Osteoblast (primary cell): ENCODE results near the gene SEPHS2. TPM values are rescaled to one million over a fixed set of nuclear protein-coding genes. Genes with fewer than 3 reads are reported as not detected.
A peak's percentile ranks its signal among the peaks of the same experiment; 100 is the strongest.

ENCODE experiments used
- DNase-seq: peaks from one replicate; pipeline ENCODE4 v3.0.0; 2011; ENCODE audit warnings: low spot score, mixed read lengths; ENCODE audit not compliant: insufficient read length; ENCODE audit errors: missing footprints
- H2AFZ ChIP-seq: 2 replicates; pipeline ENCODE4 v1.6.0; 2011; ENCODE audit warnings: mild to moderate bottlenecking, low read length
- H3K27ac ChIP-seq: 2 replicates; pipeline ENCODE4 v1.5.1; 2011; ENCODE audit warnings: mild to moderate bottlenecking, low read depth, low read length, moderate library complexity
- H3K27me3 ChIP-seq: 2 replicates; pipeline ENCODE4 v1.6.0; 2012; ENCODE audit warnings: mild to moderate bottlenecking, control low read depth, inconsistent platforms, low read length, moderate library complexity; ENCODE audit not compliant: insufficient read depth
- H3K36me3 ChIP-seq: 2 replicates; pipeline ENCODE4 v1.5.1; 2011; ENCODE audit warnings: mild to moderate bottlenecking, low read length, control low read depth, moderate library complexity; ENCODE audit not compliant: insufficient read depth
- H3K4me1 ChIP-seq: 2 replicates; pipeline ENCODE4 v1.5.1; 2011; ENCODE audit warnings: mild to moderate bottlenecking, low read length, control low read depth, moderate library complexity; ENCODE audit not compliant: insufficient read depth
- H3K4me2 ChIP-seq: 2 replicates; pipeline ENCODE4 v1.6.0; 2011; ENCODE audit warnings: mild to moderate bottlenecking, low read length; ENCODE audit not compliant: insufficient read depth
- H3K4me3 ChIP-seq: fragments of 200-600 bp; sonication (generic); 3 replicates; pipeline ENCODE4 v1.5.1; 2012; ENCODE audit warnings: mild to moderate bottlenecking, low read length, inconsistent platforms; ENCODE audit not compliant: insufficient read depth
- H3K79me2 ChIP-seq: 2 replicates; pipeline ENCODE4 v1.6.0; 2012; ENCODE audit warnings: mild to moderate bottlenecking, low read length, control low read depth, inconsistent platforms; ENCODE audit not compliant: insufficient read depth
- H3K9me3 ChIP-seq: 2 replicates; pipeline ENCODE4 v1.5.1; 2011; ENCODE audit warnings: low read depth, low read length, control low read depth
- H4K20me1 ChIP-seq: 2 replicates; pipeline ENCODE4 v1.6.0; 2012; ENCODE audit warnings: mild to moderate bottlenecking, low read length, control low read depth; ENCODE audit not compliant: insufficient read depth
- total RNA-seq: library from RNA; depleted of rRNA; stranded (reverse); fragments of >200 nt; gene quantifications from 2 replicates; pipeline ENCODE4 v1.2.3, GENCODE V29; 2012
- TF ChIP-seq, protein P1 (sequence below): IDR thresholded peaks from 2 replicates; pipeline ENCODE4 v1.5.1; 2011; ENCODE audit warnings: mild to moderate bottlenecking, low read depth, low read length, moderate library complexity; ENCODE audit errors: extremely low read depth

The SEPHS2 gene
- total RNA-seq, 1 donor, result 20.3 TPM

DNA sequence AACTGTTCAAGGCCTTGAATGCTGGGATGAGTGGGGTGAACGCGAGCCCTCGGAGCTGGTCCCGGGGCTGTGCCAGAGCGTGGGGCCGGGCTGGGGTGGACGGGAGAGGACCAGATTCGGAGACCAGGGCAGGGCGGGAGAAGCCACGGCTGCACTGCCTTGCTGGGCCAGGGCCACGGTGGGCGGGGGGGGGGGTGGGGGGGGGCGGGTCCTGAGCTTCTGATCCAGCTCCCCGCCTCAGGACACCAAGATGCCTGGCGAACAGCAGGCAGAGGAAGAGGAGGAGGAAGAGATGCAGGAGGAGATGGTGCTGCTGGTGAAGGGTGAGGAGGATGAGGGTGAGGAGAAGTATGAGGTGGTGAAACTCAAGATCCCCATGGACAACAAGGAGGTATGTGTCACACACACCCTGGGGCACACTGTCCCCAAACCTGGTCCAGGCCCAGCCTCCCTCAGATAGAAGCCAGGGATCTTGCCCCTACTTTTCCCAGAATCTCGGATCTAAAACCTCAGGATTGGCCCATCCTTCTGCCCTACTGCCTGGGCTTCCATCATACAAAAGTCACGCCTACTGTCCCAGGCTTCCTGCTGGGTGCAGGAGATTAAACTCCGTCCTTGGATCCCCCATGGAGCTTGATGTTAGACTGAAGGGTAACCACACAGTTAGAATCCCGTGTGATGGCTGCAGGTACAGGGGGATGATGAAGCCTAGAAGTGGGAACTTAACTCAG, 37.7 kb downstream of the SEPHS2 start:
- no peak overlapping the region for H2AFZ ChIP-seq
- H3K9me3 ChIP-seq, result no peaks in the 10 kb centered on the region
- H3K36me3 ChIP-seq, result peaks cover 14% of the 10 kb centered on the region
- H3K4me3 ChIP-seq, result peak overlapping the region; percentile 85
- H4K20me1 ChIP-seq, result peaks cover 4% of the 10 kb centered on the region
- H3K79me2 ChIP-seq, result peaks cover 31% of the 10 kb centered on the region
- peak; percentile 89 for DNase-seq
- H3K4me2 ChIP-seq, result peak overlapping the region; percentile 84
- H3K4me1 ChIP-seq, result peaks cover 20% of the 10 kb centered on the region
- TF ChIP-seq, protein P1, sequence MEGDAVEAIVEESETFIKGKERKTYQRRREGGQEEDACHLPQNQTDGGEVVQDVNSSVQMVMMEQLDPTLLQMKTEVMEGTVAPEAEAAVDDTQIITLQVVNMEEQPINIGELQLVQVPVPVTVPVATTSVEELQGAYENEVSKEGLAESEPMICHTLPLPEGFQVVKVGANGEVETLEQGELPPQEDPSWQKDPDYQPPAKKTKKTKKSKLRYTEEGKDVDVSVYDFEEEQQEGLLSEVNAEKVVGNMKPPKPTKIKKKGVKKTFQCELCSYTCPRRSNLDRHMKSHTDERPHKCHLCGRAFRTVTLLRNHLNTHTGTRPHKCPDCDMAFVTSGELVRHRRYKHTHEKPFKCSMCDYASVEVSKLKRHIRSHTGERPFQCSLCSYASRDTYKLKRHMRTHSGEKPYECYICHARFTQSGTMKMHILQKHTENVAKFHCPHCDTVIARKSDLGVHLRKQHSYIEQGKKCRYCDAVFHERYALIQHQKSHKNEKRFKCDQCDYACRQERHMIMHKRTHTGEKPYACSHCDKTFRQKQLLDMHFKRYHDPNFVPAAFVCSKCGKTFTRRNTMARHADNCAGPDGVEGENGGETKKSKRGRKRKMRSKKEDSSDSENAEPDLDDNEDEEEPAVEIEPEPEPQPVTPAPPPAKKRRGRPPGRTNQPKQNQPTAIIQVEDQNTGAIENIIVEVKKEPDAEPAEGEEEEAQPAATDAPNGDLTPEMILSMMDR, result no peak
- H3K27ac ChIP-seq, result peak overlapping the region; percentile 46
- H3K27me3 ChIP-seq, result no peaks in the 10 kb centered on the region

DNA sequence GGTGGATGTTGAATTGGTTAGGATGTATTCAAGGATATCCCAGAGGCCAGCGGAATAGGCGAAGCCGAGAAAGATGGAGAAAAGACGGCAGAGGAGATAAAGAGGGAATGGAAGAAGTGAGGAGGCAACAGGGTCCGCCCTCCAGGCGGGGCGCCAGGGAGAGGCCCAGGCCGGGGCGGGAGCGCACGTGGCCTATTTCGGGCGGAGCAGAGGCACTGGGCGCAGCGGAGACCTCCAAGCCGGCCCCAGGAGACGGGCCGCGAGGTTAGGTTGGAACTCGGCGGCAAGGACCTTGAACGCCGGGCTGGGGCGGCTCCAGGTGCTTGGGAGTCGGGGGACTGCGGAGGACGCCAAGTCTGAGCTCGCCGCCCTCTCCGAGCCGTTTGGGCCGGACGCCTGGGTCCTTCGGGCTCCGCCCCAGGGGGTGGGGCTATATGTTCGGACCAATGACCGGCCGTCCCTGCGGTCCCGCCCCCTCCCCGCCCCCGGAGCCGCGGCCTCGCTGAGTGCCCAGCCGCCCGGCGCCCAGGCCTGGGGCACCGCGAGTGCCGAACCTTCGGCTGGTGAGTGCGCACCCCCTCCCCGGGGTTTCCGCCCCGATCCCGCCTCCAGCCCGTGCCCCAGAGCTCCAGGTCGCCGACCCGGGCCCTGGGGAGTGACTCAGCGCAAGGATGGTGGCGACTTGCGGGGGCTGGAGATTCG, 38.4 kb downstream of the SEPHS2 start, which contains the start of gene ZNF771:
TSS of gene ZNF771 (plus strand) at position 505 of the 702 bp plus-strand sequence. CDS start 448 bp downstream, outside the sequence.
- DNase-seq, result peak; percentile 99
- Histone ChIP-seq H3K4me3 (peak within 1 kb of the TSS; percentile 85), H3K79me2 (peaks cover 26% of the 10 kb centered on the region), H2AFZ (peak within 1 kb of the TSS; percentile 98), H3K27me3 (no peaks in the 10 kb centered on the region), H3K27ac (peak within 1 kb of the TSS; percentile 46), H3K9me3 (no peaks in the 10 kb centered on the region), H3K4me1 (peaks cover 20% of the 10 kb centered on the region), H4K20me1 (peaks cover 4% of the 10 kb centered on the region), H3K4me2 (peak within 1 kb of the TSS; percentile 84), H3K36me3 (peaks cover 12% of the 10 kb centered on the region)
- TF ChIP-seq, protein P1, result no peak

DNA sequence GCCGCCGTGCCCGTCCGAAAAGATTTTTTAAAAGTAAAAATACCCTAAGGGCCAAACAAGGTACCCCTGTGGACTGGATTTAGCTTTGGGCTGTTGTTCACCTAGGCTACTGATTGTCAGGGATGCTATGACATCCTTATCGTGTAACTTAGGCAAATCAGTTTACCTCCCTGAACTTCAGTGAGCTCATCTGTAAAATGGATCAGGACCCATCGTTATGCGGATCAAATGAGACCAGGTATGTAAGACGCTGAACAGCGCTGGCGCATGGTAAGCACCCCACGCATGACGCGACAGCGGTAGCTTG, 38.9 kb downstream of the SEPHS2 start:
- Histone ChIP-seq H3K4me2 (peak overlapping the region; percentile 84), H2AFZ (peak overlapping the region; percentile 98), H3K27ac (peak overlapping the region; percentile 25), H3K9me3 (no peaks in the 10 kb centered on the region), H3K79me2 (peaks cover 21% of the 10 kb centered on the region), H4K20me1 (peaks cover 4% of the 10 kb centered on the region), H3K36me3 (peaks cover 7% of the 10 kb centered on the region), H3K27me3 (no peaks in the 10 kb centered on the region), H3K4me1 (peaks cover 20% of the 10 kb centered on the region), H3K4me3 (peak overlapping the region; percentile 85)
- TF ChIP-seq, protein P1, result no peak
- no peak for DNase-seq

DNA sequence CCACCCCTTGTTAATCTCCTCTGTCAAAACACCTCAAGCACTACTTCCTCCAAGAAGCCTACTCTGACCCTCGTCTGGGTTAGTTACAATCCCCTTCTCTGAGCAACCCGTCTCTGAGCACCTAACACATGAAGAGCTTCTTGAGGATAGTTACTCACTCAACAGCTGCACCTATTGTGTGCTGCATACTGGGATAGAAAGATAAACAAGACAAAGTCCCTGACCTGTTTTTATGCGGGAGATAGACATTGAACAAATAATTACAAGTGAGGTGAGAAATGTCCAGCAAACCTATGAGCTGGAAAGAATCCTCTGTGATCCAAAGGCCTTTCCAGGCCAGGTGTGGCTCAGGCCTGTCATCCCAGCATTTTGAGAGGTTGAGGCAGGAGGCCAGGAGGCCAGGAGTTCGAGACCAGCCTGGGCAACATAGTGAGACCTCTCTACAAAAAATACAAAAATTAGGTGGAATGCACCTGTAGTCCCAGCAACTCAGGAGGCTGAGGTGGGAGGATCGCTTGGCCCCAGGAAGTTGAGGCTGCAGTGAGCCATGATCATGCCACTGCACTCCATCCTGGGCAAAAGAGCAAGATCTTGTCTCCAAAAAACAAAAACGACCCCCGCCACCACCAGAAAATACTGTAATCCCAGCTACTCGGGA, 43.8 kb downstream of the SEPHS2 start:
- TF ChIP-seq, protein P1, result no peak
- Histone ChIP-seq H3K27ac (no peak overlapping the region), H2AFZ (no peak overlapping the region), H3K36me3 (peaks cover 4% of the 10 kb centered on the region), H3K9me3 (no peaks in the 10 kb centered on the region), H3K4me2 (no peak overlapping the region), H3K27me3 (no peaks in the 10 kb centered on the region), H3K4me1 (peaks cover 13% of the 10 kb centered on the region), H3K79me2 (peaks cover 7% of the 10 kb centered on the region), H4K20me1 (no peaks in the 10 kb centered on the region), H3K4me3 (no peak overlapping the region)
- no peak for DNase-seq
